Stimulated activated CD8-positive, alpha-beta memory T cell treated with anti-CD3 and anti-CD28 coated beads, Interleukin-7, amount 100 ng/mL, for 1 hour (primary cell): ENCODE data around the gene TMEM86A.
"Not testable (repeated sequence)": the region's sequence is repeated elsewhere in the genome, so short reads cannot be mapped to it uniquely, and the experiment has no call there.

Source experiments
- DNase-seq, 2 donors: peaks; one replicate each; pipeline ENCODE4 v3.0.0-alpha.2; 2020; ENCODE audit warnings: low read depth in 2 of 2

The TMEM86A gene, protein sequence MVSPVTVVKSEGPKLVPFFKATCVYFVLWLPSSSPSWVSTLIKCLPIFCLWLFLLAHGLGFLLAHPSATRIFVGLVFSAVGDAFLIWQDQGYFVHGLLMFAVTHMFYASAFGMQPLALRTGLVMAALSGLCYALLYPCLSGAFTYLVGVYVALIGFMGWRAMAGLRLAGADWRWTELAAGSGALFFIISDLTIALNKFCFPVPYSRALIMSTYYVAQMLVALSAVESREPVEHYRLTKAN

DNA sequence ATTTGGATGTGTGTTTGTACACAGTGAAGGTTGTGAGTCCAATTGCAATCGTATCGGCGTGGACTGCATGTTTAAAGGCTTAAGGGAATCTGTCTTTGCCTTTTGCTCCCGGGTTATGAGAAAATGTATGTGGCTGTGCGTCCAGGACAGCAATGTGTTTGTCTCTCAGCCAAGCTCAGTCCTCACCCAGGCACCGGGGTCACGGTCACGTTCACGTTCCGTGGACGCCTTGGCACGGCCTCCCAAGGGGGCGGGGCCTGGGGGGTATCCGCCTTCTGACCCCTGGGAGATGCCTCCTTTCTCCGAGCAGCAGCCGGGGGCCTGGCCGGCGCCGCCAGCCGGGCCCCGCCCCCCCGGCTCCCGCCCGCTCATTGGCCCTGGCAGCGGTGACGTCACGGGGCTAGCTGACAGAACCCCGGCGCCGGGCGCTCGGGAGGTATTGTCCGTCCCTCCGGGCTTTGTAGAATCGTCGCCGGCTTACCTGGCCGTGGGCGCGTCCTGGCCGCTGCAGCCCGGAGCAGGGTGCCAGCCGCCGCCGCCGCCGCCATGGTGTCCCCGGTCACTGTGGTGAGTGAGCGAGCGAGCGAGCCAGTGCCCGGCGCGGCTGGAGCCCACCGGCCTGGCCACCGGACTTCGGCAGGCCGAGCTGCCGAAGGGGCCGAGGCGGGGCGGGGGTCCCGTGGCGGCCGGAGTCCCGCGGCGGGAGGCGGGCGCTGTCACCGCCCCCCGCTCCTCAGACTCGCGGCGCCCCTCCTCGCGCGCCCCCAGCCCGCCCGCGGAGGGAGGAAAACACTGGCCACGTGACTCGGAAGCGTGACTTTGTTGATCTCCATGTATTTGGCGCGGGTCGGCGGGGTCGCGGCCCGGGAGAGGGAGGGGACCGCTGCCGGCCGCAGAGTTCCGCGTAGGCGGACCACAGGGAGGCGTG is at the start of gene TMEM86A:
TMEM86A (plus strand) TSS at position 439 of the 928 bp plus-strand sequence; CDS start at position 547, 108 bp downstream.
- DNase-seq = peak; percentile 76 to 79

DNA sequence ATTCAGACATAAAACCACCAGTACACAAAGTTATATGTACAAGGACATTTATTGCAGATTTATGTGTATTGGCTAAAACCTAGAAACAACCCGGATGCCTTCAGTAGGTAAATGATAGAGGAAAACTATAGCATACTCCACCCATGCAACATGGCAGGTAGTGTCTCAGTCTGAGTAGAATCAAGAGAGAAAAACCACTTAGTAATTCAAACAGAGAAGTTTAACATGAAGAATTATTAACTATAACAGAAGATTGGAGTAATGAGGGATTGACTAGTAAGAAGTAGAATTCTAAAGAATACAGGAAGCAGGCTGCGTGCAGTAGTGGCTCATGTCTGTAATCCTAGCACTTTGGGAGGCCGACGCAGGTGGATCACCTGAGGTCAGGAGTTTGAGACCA is 48.2 kb upstream of the TMEM86A start:
- DNase-seq = no peak

DNA sequence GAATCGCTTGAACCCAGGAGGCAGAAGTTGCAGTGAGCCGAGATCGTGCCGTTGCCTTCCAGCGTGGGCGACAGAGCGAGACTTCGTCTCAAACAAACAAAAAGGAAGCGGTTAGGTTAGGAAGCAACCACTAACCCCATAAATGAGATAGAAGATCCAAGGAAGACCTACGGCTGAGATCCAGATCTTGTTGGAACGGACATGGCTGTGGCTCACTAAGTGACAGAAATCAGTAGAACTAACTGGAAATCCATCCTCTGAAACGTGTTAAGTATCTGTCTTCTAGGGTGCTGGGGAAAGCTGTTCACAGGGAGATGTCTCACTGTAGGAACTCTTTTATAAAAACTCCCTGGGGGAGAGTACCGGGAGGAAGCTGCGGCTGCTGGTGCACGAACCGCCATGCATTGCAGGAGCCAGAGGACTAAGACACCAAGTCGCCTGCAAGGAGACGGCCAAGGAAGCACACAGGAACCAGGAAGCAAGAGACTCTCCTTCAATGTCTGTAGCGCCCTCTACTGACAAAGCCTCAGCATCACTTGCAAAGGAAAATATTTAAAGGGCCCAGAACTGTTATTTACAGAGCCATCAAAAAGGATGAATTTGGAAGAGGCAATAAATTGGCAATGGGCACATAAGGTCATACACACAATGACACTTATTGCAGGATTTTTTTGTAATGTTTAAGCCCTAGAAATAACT is 47.6 kb upstream of the TMEM86A start:
- no peak for DNase-seq

DNA sequence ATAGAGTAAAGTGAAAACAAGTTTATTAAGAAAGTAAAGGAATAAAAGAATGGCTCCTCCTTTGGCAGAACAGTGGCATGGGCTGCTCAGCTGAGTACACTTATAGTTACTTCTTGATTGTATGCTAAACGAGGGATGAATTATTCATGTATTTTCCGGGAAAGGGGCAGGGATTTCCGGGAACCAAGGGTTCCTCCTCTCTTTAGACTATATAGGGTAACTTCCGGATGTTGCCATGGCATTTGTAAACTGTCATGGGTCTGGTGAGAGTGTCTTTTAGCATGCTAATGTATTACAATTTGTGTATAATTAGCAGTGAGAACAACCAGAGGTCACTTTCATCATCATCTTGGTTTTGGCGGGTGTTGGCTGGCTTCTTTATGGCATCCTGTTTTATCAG is 40.9 kb upstream of the TMEM86A start:
- no peak for DNase-seq

DNA sequence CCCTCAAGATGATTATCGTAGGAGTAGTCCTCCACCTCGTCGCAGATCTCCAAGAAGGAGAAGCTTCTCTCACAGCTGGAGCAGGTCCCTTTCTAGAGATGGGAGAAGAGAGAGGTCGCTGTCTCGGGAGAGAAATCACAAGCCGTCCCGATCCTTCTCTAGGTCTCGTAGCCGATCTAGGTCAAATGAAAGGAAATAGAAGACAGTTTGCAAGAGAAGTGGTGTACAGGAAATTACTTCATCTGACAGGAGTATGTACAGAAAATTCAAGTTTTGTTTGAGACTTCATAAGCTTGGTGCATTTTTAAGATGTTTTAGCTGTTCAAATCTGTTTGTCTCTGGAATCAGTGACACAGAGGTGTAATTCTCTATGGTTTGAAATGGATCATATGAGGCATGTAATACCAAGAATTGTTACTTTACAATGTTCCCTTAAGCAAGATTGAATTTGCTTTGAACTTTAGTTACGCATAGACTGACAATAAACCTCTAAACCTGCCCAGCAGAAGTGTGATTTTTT is 33.2 kb upstream of the TMEM86A start:
- DNase-seq = not testable (repeated sequence)

DNA sequence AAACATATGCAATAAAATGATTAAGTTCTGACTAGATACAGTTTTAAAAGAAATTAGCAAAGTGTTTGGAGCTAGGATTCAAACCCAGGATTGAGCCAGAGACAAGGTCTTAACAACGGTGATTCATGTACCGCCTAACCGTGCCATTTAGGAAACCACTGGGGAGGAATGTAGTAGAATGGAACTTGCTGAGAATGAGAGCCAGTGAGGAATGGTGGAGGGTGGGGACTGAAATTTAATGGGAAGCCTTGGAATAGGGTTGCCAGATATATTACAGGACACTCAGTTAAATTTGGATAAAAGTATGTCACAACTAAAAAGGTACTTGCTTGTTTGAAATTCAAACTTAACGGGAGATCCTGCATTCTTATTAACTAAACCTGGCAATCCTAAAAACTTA is 30.4 kb upstream of the TMEM86A start:
- DNase-seq = no peak

DNA sequence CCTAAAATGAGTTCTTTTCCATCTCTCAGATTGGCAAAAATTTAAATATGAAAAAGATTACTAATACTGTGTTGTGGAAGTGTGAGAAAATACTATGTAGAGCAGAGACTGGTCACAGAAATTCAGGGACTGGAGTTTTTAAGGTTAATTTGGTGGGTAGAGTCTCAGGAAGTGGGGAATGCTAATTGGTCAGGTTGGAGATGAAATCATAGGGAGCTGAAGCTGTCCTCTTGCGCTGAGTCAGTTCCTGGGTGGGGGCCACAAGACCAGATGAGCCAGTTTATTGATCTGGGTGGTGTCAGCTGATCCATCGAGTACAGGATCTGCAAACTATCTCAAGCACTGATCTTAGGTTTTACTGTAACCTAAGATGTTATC is 29.4 kb upstream of the TMEM86A start:
- no peak for DNase-seq

DNA sequence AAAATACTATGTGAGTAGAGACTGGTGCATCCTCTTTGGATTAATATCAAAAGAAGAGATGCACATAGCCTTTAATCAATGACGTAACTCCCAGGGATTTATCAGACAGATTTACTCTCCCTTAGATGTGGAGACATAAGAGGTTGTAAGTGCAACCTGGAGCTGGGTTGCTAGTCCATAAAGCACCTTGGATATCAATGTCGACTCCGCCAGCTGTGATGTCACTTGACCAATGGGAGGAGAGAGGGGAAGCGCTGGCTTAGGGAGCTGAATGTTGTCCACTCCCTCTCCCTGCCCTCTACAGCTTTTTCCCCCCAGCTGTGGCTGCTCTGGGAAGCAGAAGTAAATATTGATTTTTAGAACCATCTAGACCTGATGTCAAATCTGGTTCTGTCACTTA is 28.9 kb upstream of the TMEM86A start:
- no peak for DNase-seq

DNA sequence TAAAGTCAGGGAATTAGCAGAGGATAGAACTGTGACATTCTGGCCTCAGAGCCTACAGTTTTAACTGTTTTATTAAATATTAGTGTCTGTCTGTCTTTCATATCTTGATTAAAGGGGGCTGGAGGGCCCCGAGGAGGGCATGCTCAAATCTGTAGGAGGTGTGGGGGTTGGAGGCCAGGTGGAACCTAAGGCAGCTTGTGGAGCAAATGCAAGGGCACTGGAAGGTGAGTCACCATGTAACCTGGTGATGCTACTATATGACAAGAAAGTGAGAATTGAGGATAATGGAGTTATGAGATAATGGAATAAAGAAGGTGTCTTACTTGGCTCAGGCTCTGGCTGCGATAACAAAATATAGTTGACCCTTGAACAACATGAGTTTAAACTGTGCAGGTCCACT is 27.3 kb upstream of the TMEM86A start:
- DNase-seq = no peak

DNA sequence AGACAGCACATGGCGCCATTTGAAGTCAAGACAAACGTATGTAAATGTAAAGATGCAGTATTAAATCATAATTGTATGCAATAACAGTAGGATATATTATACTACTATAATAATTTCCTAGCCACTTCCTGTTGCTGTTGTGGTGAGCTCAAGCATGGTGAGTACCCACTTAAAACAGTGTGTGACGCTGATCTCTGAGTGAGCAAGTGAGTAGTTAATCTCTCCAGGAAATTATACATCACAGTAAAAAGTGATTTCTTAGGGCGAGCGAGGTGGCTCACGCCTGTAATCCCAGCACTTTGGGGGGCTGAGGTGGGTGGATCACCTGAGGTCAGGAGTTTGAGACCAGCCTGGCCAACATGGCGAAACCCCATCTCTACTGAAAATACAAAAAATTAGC is 26.4 kb upstream of the TMEM86A start:
- peak; percentile 9 to 15 for DNase-seq

DNA sequence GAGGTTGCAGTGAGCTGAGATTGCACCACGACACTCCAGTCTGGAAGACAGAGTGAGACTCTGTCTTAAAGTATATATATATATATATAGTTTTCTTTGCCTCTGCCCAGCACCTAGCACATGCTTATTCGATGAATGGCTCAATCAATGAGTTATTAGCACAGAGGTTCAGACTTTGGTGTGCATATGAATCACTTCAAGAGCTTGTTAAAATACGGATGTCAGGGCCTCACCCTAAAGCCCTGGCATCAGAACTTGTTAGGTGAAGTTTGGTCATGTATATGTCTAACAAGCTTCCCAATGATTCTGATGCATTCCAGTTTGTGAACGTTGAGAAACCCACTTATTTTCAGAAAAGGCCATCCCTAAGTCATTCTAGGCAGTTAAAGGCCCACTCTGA is 21.8 kb upstream of the TMEM86A start:
- DNase-seq = no peak

DNA sequence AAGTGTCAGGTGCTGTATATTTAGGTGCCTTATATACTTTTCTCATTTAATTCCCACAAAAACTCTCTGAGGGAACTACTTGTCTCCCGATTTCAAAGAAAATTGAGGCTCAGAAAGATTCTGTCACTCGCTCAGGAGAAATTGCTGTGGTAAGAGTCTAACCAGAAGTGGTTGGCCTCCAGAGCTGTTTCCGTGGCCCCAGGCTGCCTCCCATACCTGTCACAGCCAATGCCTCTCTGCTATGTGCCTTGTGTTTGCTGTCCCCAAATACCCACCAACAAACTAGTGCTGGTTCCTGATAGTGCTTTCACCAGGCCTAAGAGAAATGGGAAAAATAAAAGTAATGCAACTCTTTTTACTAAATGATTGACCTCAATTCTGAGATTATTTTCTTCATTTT is 21.0 kb upstream of the TMEM86A start:
- no peak for DNase-seq

DNA sequence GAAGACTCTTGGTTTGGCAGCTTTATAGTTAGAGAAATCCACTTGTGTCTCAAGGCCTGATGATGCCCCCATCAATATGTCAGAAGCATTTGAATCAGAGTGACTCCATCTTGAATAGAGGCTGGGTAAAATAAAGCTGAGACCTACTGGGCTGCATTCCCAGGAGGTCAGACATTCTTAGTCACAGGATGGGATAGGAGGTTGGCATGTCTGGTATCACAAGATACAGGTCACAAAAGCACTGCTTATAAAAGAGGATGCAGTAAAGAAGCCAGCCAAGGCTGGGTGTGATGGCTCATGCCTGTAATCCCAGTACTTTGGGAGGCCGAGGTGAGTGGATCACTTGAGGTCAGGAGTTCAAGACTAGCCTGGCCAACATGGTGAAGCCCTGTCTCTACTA is 16.6 kb upstream of the TMEM86A start:
- DNase-seq = not testable (repeated sequence)

DNA sequence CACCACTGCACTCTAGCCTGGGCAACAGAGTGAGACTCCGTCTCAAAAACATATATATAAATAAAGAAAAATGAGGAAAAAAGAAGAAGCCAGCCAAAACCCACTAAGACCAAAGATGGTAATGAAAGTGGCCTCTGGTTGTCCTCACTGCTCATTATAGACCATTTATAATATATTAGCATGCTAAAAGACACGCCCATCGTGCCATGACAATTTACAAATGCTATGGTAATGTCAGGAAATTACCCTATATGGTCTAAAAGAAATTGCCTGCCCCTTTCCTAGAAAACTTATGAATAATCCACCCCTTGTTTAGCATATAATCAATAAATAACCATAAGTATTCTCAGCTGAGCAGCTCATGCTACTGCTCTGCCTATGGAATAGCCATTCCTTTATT is 16.1 kb upstream of the TMEM86A start:
- DNase-seq = no peak

DNA sequence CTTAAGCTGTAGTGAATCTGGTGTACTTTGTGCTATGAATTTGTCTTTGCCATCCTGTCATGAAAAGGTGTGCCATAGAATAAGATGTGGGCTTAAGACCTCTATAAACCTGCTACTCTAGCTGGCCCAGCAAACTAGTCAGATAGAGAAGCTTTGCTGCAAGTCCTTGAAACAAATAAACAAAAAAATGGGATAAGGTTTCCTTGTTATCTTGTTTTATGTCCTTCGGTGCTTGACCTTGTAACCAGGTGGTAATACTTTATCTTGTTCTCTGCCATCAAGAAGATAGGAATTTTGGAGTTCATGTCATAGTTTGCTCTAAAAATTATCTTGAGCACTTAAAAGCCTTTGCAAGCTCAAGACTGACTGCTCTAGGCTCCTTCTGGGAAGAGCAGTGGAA is 14.3 kb upstream of the TMEM86A start:
- DNase-seq = no peak

DNA sequence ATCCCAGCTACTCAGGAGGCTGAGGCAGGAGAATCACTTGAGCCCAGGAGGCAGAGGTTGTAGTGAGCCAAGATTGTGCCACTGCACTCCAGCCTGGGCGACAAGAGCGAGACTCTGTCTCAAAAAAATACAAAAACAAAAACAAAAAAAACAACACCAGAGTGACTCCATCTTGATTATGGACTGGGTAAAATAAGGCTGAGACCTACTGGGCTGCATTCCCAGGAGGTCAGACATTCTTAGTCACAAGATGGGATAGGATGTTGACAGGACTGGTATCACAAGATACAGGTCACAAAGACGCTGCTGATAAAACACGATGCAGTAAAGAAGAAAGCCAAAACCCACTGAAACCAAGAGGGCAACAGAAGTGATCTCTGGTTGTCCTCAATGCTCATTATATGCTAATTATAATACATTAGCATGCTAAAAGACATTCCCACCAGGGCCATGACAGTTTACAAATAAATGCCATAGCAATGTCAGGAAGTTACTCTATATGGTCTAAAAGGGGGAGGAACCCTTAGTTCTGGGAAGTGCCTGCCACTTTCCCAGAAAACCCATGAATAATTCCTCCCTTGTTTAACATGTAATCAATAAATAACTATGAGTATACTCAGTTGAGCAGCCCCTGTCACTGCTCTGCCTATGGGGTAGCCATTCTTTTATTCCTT is 7.0 kb upstream of the TMEM86A start:
- DNase-seq = not testable (repeated sequence)

DNA sequence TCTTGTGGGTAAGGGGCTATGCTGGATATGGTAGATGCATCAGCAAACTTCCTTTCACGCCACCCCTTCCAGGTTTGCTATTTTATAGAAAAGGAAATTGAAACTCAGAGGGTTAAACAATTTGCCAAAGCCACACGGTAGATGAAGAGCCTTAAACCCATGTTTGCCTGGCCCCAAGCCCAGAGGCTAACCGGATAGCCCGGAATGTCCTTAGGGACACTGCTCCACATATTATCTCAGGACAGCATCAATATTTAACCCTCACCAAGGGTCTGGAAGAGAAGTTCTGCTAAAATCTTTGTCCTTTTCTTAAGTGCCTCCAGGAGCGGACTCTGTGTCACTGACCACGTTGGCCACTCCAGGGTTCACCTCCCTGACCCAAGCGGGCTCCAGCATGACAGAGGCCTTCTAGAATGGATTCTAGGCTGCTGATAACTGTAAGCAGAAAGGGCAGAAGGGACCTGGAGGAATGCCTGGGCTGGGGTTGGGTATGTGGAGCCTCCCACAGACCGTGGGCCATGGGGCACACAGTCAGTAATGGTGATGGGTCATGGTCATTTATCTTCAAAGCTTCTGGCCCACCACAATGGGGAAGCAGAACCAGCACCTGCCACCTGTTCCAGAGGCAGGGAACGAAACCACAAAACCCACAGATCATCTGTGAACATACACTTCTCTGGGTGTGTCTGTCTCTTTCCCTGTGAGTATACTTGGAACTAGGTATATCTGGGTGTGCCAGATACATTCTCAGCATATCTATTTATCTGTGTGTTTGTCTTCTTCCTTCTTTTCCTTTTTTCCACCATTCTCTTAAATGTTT is 5.4 kb upstream of the TMEM86A start:
- no peak for DNase-seq

DNA sequence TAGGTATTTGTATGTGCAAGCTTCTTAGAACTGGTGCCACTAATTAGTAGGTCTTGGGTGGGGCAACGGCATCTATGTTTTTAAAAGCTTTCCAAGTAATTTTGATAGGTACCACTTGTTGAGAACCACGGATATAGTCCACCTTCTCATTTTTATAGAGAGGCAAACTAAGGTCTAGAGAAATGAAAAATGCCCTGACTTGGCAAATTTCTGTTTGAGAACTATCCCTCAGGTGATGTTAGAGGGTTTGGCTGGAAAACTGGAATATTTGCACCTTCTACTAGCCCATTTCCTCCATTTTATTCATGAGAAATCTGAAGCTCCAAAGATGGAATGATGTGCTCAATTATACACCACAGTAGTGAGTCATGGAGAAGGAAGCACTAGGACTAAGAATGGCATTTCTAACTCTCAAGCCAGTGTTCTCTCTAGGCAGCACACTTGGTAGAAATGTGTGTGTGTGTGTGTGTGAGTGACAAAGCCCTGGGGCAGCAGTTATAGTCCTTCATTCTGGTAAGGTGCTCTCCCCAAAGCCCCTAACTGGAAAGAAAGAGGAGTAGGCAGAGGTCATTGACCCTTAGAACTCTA is 1.8 kb upstream of the TMEM86A start:
- no peak for DNase-seq

DNA sequence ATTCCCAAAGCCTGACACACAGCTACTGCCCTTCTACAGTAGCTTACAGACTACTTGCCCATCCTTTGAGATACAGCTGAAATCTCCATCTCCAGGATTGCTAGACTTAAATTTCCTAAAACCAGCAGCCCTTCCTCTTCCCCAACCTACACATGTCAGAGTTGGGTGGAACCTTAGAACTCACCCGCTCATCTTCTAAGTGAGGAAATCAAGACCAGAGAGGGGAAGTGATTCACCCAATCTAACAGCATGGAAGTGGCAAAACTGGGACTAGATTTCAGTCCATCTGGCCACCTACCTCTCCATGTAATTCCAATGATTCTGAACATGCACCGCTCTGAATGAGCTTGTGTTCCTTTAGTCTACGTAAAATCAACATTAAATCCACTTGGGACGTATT is 1.0 kb upstream of the TMEM86A start:
- no peak for DNase-seq

DNA sequence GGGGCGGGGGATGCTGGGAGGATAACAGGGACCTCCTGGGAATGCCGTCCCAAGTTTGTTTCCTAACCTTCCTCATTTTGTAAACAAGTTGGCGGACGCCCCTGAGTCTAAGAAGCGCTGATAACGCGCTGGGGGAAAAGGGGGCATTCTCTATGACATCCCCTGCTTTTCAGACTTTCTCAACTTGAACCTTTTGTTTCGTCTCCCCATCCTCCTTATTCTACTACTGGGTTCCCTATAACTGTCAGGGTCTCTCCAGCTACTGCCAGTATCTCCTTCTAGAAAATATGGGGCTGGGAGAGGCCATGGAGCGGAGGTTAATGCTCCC is 654 bp downstream of the TMEM86A start:
- DNase-seq = no peak

DNA sequence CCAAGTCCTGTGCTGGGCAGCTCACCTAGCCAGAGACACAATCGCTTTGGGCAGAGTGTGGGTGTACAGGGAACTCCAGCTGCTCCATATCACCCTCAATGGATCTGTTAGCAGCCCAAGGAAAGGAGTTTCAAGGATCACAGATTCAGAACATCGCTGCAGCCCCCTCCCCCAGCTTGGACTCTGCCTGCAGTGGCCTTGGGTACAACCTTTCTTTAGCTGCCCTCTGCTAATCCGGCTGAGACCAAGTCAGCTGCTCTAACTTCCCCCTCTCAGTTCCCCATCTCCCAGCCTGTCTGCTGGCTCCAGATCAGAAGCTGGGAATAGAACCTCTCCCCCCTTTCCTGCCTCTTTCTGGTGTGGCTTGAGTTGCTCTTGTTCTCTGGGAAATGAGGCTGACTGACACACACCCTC is 1.3 kb downstream of the TMEM86A start:
- no peak for DNase-seq
